GM19395 (cell line): Measurements from ENCODE around the gene TCEA2.

ENCODE experiments used
- ATAC-seq: cut with Tn5 transposase; IDR thresholded peaks from one replicate; pipeline ENCODE4 v1.9.1; 2021; ENCODE audit warnings: mild to moderate bottlenecking, moderate library complexity; ENCODE audit not compliant: unreplicated experiment

The TCEA2 gene

DNA sequence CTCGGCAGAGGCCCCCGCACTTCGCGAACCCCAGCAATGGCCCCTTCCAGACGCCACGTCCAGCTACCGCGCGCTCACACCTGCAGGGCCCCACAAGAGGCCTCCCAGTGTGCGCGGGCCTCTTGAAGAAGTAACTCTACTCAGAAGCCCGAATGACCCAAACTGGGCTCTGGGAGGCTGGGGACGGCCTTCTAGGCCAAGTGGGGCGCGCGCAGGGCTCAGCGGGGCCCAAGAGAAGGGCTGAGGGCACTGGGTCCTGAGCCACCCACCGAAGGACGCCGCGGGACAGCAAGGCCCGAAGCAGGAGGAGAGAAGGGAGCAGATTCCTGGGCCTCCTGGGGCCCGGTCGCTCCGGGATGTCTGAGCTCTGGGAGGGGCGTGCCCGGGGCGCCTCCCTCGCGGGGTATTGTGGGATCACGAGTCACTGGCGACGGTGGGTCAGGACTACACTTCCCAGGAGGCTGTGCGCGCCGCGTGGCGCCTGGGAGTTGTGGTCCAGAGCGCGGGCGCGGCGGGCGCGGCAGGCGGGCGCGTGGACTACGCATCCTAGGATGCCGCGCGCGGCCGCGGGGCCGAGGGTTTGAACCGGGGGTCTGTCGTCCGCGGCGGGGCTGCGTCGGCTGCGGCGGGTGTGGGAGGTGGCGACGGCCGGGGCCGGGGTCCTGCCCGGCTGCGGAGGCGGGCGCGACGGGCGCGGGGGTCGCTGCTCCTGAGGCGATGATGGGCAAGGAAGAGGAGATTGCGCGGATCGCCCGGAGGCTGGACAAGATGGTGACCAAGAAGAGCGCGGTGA, at the start of gene TCEA2:
Gene TCEA2, plus strand, starts transcription at position 603 of the 793 bp plus-strand sequence. Its CDS starts 115 bp downstream, at position 718.
- peak; percentile 80 for ATAC-seq

DNA sequence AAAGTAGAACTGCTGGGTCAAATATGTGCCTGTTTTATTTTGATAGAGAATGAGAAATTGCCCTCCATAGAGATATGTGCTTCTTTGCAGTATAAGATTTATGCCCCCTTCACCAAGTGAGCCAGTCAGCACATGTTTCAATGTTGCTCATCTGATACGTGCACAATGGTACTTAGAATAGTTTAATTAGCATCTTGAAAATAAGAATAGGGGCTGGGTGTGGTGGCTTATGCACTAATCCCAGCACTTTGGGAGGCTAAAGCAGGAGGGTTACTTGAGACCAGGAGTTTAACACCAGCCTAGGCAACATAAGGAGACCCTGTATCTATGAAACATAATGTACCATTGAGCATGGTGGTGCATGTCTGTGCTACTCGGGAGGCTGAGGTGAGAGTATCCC, 47.4 kb upstream of the TCEA2 start:
- ATAC-seq: no peak

DNA sequence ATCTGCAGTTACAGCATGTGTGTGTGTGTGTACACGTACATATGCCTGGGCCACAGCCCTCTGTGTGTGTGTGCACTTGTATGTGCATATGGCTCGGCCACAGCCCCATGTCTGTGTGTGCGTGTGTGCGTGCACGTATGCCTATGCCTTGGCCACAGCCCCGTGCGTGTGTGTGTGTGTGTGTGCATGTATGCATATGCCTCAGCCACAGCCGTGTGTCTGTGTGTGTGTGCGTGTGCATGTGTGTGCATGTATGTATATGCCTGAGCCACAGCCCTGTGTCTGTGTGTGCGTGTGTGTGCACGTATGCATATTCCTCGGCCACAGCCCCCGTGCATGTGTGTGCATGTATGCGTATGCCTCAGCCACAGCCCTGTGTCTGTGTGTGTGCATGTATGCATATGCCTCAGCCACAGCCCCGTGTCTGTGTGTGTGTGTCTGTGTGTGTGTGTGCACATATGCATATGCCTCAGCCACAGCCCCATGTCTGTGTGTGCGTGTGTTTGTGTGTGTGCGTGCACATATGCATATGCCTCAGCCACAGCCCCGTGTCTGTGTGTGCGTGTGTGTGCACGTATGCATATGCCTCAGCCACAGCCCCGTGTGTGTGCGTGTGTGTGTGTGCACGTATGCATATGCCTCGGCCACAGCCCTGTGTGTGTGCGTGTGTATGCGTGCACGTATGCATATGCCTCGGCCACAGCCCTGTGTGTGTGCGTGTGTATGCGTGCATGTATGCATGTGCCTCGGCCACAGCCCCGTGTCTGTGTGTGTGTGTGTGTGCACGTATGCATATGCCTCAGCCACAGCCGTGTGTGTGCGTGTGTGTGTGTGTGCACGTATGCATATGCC, 41.6 kb upstream of the TCEA2 start:
- ATAC-seq: no peak

DNA sequence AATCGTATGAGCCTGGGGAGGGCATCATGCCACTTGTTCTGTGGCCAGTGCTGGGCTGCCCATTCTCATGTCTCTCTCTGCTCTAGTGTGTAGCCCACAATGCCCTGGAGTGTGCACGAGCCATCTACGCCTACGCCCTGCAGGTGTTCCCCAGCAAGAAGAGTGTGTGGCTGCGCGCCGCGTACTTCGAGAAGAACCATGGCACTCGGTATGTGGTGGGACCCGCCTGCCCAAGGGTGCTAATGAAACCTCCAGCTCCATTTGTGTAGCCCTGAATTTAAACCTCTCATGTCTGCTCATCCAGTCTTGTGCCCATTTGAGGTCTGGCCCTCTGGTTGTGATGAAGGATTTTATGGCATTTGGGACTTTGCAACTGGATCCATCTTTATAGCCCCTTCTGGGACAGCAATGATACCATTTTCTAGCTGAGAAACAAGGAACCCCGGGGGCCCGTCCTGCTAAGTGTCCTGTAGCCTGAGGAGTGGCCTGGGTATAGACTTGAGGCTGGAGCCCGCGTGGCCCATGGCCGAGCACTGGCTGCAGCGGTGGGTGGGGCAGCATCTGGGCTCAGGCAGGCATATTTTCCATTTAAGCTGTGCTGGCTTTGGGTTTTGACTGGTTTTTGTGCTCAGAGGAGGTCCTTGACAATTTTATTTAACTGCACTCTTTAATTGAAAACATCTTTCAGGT, 40.2 kb upstream of the TCEA2 start:
- no peak for ATAC-seq

DNA sequence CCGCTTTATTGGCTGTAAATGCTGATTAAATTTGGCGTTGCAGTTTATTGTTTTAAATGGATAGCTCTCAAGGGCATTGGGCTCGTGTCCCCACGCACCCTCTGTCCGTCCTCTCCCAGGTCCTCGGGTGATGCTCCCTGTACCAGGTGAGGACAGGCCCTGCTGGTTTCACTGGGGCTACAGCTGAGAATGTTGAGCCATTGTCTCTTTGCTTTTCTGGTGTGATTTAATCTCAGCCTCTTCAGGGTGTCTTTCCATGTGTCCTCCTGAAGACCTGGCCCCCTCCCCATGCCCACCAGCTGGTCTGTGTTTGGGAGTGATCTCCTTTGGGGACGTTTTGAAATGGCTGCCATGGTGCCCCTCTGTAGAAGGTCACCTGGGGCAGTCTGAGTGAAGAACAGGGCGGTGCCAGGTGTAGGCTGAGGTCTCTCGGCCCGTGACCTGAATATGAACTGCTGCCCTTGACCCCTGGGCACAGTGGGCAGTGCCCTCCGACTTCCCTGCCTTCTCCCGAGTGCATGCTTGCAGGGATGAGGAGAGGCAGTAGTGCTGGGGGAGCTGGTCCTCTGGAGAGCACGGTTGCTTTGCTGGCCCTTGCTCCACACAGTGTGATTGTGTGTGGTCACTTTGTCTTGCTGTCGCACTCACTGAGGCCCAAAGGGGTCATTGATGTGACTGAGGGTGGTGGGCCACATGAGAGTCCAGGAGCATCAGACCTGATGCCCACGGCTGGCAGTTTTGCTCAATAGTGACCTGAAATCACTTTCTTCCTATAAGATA, 39.4 kb upstream of the TCEA2 start:
- no peak for ATAC-seq

DNA sequence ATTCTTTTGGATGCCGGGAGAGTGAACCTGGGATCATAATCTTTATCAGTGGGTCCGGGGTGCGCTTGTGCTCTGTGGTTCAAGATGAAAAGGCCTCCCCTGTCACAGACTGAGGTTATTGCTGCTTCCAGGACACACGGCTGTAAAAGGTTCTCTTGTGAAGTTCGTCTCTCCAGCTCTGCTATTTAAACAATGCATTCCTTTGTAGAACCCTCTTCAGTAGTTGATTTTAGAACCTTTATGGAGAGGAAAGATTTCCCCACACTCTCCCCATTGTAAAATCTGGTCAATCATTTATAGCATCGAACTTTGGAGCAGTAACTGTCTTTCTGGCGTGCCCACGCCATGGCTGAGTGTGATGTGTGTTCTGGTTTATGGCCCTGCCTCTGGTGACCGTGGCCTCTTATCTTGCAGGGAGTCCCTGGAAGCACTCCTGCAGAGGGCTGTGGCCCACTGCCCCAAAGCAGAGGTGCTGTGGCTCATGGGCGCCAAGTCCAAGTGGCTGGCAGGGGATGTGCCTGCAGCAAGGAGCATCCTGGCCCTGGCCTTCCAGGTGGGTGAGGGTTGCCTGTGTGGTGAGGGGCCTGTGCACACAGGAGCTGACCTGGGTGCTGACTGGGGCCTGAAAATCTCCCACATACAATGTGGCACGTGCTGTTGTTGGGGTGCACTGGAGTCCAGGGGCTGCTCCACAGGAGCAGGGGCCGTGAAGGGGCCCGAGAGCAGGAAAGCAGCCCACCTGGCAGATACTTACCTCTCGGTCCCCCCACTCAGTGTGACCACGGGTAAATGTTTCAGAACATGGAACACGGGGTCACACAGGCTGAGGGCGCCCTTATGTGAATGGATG, 38.6 kb upstream of the TCEA2 start:
- no peak for ATAC-seq

DNA sequence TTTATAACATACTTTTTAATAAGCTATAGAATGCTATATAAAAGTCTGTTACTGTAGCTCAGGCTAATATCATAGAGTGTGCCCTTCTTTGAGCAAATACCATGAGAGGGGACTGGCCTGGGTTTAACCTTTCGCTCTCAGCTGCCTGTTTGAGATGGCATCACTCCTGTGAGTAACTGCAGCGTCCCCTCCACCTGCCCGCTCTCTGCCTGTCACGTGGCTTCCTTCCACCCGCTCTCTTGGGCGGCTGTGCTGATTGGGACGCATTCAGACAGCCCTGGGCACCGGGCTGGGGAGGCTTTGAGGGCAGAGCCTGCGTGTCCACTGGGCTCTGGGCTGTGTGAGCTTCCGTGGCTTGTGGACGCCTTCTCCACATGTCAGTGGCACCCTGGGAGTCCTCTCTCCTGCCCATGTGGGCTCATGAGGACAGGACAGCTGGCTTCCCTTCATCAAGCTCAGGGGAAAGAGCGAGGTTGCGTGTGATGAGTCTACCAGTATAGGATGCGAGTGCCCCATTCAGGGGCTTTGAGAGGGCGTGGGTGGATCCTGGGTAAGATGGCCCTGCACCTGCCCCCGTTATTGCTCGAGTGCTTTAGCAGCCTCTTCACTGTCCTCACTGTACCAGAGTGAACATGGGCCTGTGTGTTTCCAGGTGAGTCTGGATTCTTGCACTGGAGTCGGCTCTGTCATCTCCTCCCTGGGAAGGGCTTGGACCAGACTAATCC, 37.7 kb upstream of the TCEA2 start:
- no peak for ATAC-seq

DNA sequence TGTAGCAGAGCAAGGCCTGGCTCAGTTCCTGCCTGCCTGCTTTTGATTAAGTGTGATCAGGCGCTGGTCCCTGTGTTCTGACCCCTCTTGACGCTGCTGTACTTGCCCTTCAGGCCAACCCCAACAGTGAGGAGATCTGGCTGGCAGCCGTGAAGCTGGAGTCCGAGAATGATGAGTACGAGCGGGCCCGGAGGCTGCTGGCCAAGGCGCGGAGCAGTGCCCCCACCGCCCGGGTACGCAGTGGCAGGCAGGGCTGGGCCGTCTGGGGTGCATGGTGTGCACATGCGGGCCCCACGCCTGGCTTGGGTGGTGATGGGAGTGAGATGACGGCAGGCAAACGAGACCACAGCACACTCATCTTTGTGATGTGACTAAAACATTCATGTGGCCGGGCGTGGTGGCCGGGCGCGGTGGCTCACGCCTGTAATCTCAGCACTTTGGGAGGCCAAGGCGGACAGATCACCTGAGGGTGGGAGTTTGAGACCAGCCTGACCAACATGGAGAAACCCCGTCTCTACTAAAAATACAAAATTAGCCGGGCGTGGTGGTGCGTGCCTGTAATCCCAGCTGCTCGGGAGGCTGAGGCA, 37.1 kb upstream of the TCEA2 start:
- ATAC-seq: no peak

DNA sequence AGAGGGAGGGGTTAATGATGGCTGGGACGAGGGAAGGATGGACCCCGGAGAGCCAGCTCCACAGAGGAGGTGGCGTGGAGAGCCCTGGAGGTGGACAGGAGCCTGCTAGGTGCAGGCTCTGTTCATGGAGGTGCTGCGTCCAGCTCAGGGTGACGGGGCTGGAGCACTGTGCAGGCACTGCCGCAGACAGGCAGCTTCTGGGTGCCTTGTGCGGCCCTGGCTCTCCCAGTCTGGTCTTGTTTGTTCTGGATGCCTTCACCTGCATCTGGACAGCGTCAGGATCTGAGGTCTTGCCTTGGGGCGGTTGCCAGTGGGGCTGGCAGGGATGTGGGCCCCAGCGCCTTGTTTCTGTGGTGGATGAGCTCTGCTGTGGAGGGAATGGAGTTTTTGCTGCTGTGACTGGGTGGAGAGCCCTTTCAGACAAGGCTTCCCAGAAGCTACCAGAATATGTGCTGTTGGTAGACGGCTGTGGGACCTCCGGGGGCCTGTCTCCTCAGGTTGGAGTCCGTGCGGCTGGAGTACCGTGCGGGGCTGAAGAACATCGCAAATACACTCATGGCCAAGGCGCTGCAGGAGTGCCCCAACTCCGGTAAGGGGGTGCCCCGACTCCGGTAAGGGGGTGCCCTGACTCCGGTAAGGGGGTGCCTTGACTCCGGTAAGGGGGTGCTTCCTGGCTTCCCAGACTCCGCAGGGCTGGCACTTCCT, 34.9 kb upstream of the TCEA2 start:
- no peak for ATAC-seq

DNA sequence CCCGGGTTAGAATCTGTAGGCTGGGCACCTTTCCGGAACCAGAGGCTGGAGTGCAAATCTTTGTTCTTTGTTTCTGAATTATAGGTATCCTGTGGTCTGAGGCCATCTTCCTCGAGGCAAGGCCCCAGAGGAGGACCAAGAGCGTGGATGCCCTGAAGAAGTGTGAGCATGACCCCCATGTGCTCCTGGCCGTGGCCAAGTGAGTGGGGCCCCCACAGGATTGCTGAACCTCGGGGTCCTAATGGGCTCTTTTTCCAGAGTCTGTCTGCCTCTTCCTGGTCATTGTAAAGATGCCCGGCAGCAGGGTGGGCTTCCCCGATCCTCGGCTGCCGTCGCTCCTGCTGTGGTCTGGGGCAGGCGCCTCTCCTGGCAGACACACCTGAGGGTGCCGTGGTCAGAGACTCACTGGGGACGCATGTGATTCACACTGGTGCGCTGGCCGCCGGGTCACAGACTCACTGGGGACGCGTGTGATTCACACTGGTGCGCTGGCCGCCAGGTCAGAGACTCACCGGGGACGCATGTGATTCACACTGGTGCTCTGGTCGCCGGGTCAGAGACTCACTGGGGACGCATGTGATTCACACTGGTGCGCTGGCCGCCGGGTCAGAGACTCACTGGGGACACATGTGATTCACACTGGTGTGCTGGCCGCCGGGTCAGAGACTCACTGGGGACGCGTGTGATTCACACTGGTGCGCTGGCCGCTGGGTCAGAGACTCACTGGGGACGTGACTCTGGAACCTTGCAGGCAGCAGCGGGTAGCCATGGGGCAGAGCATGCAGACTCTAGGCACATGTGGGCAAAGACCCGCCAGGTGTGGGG, 33.5 kb upstream of the TCEA2 start:
- no peak for ATAC-seq

DNA sequence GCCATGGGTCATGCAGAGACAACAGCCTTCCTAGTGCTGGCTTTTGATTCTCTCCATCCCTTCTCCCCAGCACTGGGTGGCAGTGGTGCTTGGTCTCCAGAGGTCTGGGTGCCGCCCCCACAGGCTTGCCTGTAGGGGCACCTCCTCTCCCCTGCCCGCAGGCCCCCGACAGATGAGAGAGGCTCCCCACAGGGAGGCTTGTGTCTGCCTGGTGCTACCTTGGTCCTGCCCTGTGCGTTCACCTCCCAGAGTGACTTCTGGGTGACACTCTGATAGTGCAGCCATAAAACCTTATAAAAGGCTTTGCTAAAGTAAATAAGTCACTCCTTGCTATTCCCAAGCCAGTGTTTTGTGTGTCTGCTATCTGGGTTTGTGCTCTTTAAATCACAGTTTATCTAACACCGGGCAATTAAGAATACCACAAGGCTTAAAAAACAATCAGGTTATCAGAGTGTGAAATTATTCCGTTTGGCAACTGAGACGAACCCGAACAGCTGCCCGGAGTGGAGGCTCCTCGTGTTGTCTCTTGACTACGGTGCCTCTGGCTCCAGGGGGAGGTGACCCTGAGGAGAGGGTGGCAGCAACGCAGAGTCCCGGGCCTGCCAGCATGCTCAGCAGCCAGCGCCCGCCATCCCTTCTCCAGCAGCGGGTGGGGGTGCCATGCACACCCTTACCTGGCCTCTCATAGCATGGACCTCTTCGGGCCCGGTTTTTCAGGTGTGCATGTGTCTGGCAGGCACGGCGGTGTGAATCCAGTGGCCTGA, 32.4 kb upstream of the TCEA2 start:
- ATAC-seq: no peak

DNA sequence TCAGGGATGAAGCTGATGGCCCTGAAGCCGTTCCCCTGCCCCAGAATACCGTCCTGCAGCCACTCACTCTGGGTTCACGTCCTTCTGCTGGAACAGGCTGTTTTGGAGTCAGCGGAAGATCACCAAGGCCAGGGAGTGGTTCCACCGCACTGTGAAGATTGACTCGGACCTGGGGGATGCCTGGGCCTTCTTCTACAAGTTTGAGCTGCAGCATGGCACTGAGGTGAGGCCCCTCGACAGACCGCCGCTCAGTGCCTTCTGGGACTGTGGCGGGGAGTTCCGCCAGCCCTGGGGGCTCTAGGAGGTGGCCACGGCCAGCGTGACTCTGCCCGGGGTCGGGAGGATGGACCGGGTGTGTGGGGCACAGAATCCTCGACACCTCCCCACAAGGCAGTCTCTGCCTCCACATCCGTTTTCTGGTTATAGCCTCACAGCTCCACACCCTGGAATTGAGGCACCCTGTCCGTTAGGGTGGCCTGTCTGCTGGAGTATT, 31.1 kb upstream of the TCEA2 start:
- no peak for ATAC-seq

DNA sequence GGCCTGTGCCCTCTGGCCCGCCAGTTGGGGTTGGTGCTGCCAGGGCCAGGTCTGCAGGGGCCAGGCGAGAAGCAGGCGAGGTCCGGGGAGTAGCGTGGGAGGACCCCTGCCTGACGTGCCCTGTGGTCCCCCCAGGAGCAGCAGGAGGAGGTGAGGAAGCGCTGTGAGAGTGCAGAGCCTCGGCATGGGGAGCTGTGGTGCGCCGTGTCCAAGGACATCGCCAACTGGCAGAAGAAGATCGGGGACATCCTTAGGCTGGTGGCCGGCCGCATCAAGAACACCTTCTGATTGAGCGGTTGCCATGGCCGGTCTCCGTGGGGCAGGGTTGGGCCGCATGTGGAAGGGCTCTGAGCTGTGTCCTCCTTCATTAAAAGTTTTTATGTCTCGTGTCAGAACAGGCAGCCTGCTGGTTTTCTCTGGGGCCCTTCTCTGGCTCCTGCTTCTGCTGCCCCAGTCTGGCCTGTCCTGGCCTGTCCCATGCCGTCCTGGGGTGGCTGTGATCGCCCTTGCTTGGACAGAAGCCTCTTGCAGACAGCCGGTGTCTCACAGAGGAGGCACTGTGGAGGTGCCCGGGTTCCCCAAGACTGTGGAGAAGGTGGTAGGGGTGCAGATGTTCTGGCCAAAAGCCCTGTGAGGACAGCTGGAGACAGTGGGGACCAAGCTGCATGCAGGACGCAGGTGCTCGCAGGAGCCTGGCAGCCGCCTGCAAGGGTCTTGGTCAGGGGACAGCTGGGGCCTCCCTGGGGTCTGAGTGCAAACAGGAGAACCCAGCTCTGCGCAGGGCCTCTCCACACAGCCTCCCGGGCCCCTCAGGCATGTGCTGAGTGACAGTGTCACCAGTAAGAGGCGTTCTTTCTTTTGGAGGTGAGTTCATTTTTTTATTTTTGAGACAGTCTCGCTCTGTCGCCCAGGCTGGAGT, 30.0 kb upstream of the TCEA2 start:
- no peak for ATAC-seq

DNA sequence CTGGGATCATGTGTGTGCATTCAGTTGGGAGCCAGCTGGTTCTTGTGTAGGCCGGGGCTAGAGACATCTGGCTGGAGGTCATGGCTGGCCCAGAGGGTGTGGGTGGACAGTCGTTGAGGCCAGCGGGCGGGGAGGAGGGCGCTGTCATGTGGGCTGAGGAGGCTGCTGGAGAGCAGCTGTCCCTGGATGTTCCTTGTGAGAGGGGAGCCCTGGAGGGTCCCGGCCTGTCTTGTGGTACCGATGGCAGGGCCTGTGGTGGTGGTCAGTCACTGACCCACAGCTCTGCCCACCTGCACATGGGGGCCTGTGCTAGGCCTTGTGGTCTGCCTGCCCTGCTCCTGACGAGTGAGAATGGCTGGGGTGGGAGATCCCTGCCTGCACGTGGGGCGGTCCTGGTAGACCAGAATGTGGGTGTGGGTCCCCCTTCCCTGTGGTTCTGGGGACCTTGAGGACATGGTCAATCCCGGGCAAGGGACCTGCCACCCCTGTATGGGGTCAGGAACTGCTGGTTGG, 29.0 kb upstream of the TCEA2 start:
- ATAC-seq: no peak
